ENCODE data around the gene SLC6A17. TPM values are rescaled to one million over a fixed set of nuclear protein-coding genes. Genes with fewer than 3 reads are reported as not detected.

The SLC6A17 gene
- total and polyA plus RNA-seq, 8 donors, result 0.31 to 7.1 (median 1.4) TPM

DNA sequence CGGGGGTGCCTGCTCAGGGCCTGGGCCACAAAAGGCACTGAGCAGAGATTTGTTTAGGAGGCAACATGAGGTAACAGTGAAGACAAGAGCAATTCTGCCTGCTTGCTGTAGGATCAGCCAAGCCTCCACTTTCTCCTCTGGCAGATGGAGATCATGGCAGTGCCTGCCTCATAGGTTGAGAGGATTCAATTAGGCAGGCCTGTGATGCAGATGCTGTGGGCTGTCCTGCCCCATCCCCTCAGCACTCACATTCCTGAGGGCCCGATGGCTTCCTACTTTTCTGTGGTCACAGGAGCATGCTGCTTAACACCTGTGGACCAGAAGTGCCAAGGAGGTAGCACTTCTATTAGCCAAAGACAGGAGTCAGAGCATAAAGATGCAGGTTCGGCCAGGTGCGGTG is 39.2 kb upstream of the SLC6A17 start:
- Histone ChIP-seq H3K27ac (no peak overlapping the region), H3K4me1 (no peaks in the 10 kb centered on the region), H3K27me3 (no peaks in the 10 kb centered on the region), H3K4me3 (no peak overlapping the region), H3K36me3 (no peaks in the 10 kb centered on the region), H3K9me3 (no peaks in the 10 kb centered on the region)
- 76 to 77% methylated on average over 4 of the region's 4 CpGs for WGBS, 2 donors
- DNase-seq (no peak), FAIRE-seq (no peak), ATAC-seq (no peak)
- intact Hi-C loops (cut with DNase I), result no loop called here
- TF ChIP-seq, protein P1, sequence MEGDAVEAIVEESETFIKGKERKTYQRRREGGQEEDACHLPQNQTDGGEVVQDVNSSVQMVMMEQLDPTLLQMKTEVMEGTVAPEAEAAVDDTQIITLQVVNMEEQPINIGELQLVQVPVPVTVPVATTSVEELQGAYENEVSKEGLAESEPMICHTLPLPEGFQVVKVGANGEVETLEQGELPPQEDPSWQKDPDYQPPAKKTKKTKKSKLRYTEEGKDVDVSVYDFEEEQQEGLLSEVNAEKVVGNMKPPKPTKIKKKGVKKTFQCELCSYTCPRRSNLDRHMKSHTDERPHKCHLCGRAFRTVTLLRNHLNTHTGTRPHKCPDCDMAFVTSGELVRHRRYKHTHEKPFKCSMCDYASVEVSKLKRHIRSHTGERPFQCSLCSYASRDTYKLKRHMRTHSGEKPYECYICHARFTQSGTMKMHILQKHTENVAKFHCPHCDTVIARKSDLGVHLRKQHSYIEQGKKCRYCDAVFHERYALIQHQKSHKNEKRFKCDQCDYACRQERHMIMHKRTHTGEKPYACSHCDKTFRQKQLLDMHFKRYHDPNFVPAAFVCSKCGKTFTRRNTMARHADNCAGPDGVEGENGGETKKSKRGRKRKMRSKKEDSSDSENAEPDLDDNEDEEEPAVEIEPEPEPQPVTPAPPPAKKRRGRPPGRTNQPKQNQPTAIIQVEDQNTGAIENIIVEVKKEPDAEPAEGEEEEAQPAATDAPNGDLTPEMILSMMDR (IDR thresholded peaks at IDR 0.05), result no peak

DNA sequence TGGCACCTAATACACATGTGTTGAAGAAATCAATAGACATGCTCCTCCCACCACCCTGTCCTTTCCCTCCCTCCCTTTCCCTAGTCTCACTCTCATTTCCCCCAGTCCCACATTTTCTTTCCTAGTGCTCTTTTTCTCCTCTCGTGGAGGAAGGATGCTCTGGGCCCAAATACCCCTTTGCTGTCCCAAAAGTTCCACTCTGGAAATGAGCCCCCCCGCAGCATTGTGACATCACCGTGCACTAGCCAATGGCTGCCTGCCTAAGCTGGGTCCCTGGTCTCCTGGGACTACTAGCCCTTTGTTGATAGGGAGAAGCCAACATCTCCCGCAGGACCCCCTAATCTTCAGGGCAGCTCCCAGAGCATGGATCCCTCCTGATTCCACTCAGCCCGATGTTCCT is 38.2 kb upstream of the SLC6A17 start, which contains the start of gene UBL4B:
UBL4B (plus strand) TSS at position 301 of the 400 bp plus-strand sequence; CDS start at position 393, 92 bp downstream.
- intact Hi-C loops (cut with DNase I), result no loop called here
- FAIRE-seq (no peak), ATAC-seq (no peak), DNase-seq (no peak)
- TF ChIP-seq, protein P1 (IDR thresholded peaks at IDR 0.05), result no peak
- Histone ChIP-seq H3K27me3 (no peaks in the 10 kb centered on the region), H3K4me3 (no peak within 1 kb of the TSS), H3K27ac (no peak within 1 kb of the TSS), H3K9me3 (no peaks in the 10 kb centered on the region), H3K4me1 (no peaks in the 10 kb centered on the region), H3K36me3 (no peaks in the 10 kb centered on the region)
- 72 to 78% methylated on average over 5 of the region's 5 CpGs for WGBS, 2 donors

DNA sequence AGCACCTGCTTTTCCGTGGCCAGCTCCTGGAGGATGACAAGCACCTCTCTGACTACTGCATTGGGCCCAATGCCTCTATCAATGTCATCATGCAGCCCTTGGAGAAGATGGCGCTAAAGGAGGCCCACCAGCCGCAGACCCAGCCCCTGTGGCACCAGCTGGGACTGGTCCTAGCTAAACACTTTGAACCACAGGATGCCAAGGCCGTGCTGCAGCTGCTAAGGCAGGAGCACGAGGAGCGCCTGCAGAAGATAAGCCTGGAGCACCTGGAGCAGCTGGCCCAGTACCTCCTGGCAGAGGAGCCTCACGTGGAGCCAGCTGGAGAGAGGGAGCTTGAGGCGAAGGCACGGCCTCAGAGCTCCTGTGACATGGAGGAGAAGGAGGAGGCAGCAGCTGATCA is 37.6 kb upstream of the SLC6A17 start:
- TF ChIP-seq, protein P1 (IDR thresholded peaks at IDR 0.05), result no peak
- DNase-seq (peak in 2 of 6 donors; percentile 12 to 25), ATAC-seq (peak in 1 of 4 donors; percentile 48), FAIRE-seq (no peak)
- H3K9me3 ChIP-seq, result no peaks in the 10 kb centered on the region
- no peaks in the 10 kb centered on the region for H3K36me3 ChIP-seq
- no peaks in the 10 kb centered on the region for H3K4me1 ChIP-seq
- no peak overlapping the region for H3K4me3 ChIP-seq
- WGBS, 2 donors, result 33 to 47% methylated on average over 9 of the region's 9 CpGs
- no peak overlapping the region for H3K27ac ChIP-seq
- intact Hi-C loops (cut with DNase I), result no loop called here
- H3K27me3 ChIP-seq, result no peaks in the 10 kb centered on the region

DNA sequence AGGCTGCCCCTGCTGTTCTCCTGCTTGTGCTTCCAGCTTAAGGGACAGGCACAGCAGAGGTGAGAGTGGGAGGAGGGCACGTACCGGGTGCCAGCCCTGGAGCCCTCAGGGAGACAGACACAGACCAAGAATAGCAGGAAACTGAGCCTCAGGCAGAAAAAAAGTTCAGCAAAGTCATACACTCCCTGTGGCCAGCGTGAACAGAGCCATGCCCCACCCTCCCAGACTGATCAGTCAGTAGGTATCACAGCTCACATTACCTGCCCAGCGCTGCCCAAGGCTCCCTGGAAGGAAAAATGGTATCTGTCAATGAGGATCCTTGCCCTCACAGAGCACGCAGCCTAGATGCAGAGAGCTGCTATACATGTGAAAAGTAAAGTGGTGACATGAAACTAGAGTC is 36.7 kb upstream of the SLC6A17 start:
- no peak overlapping the region for H3K4me3 ChIP-seq
- no peak for DNase-seq
- intact Hi-C loops (cut with DNase I), result no loop called here
- no peaks in the 10 kb centered on the region for H3K9me3 ChIP-seq
- no peak for ATAC-seq
- TF ChIP-seq, protein P1 (IDR thresholded peaks at IDR 0.05), result no peak
- H3K4me1 ChIP-seq, result no peaks in the 10 kb centered on the region
- no peak overlapping the region for H3K27ac ChIP-seq
- no peaks in the 10 kb centered on the region for H3K27me3 ChIP-seq
- no peaks in the 10 kb centered on the region for H3K36me3 ChIP-seq
- no peak for FAIRE-seq
- 66 to 74% methylated on average over 5 of the region's 5 CpGs for WGBS, 2 donors

DNA sequence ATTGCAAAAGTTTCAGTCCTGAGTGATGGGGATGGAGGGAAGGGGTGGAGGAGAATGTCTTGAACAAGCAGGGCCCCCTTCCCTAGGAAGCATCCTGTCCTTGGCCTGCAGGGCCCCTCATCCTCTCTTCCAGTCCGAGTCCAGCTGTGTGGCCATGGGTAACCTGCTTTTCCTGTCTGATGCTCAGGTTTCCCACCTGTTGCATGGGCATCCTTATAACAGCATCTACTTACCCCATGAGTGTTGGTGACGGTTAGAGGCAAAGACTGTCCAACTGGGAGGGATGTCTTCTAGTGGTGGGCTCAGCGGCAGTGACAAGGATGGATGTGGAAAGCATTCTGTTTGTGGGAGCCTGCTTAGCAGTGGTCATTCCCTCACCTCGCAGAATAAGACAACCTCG is 36.1 kb upstream of the SLC6A17 start:
- Histone ChIP-seq H3K9me3 (no peaks in the 10 kb centered on the region), H3K27me3 (no peaks in the 10 kb centered on the region), H3K27ac (no peak overlapping the region), H3K4me3 (no peak overlapping the region), H3K36me3 (no peaks in the 10 kb centered on the region), H3K4me1 (no peaks in the 10 kb centered on the region)
- 80 to 86% methylated on average over 5 of the region's 5 CpGs for WGBS, 2 donors
- TF ChIP-seq, protein P1 (IDR thresholded peaks at IDR 0.05), result no peak
- intact Hi-C loops (cut with DNase I), result no loop called here
- no peak for ATAC-seq
- no peak for FAIRE-seq
- no peak for DNase-seq

Data from pancreas (tissue), 10 donors.